ENCODE results near the gene SSNA1. TPM values are rescaled to one million over a fixed set of nuclear protein-coding genes. Genes with fewer than 3 reads are reported as not detected.
A peak's percentile ranks its signal among the peaks of the same experiment; 100 is the strongest.

The SSNA1 gene
- total and polyA plus RNA-seq, 9 of the 15 experiments (the other 6 are each of a cell fraction or from before 2014, with no cell fraction given) = 1.9 to 130 (median 57.1) TPM

DNA sequence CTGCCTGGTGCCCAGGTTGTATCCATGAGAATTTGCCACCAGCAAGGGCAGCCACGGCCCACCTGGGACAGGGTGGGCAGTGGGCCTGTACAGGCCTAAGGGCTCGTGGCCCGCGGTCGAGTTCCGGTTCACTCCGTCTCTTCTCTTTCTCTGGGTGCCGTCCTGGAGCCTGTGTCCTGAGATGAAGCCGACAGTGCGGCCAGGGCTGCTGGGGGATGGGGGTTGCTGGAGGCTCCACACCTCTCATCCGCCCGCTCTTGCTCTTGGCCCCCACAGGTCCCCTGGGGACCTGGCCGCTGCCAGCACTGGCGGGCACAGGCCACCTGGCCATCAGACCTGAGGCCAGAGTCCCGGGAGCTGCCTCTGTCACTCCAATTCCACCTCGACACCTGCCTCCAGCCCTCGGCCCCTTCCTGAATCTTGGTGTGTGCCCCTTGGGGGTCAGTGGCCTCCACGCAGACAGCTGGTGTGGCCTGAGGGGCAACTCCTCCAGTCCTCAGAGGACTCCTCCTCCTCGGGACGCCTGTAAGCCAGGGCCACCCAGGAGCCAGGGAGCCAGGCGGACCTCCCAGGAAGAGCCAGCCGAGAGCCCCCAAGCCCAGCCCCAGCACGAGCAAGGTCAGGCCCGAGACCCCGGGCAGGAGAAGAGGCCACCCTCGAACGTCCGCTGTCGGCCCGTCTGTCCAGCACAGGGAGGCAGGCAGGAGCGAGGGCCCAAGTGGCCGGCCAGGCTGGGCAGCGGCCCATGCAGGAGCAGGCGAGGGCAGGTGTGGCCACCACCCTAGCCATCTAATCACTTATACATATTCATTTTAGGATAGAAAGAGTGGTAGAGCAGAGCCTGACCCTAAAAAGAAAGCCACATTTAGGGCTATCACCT, 23.9 kb upstream of the SSNA1 start:
- Histone ChIP-seq H4K20me1 (replicated peaks; ENCODE audit: control insufficient read depth, insufficient read depth, low read length) (no peaks in the 10 kb centered on the region; the same call in 1 of the 2 replicates), H3K27ac (ENCODE audit: extremely low read depth, low read depth, low read length) (no peak overlapping the region), H3K4me1 (replicated peaks in 1 of 2; ENCODE audit: control insufficient read depth in 2 of 2, insufficient read depth in 2 of 2, low read length in 2 of 2) (peaks cover 0 to 99% of the 10 kb centered on the region in 2 experiments; a peak in 3 of 5 replicates), H3K79me2 (ENCODE audit: control insufficient read depth, insufficient read depth, low read length) (no peaks in the 10 kb centered on the region), H3K9me1 (ENCODE audit: control insufficient read depth, insufficient read depth, low read length) (no peaks in the 10 kb centered on the region), H3K4me3 (no peak overlapping the region), H3K4me2 (ENCODE audit: insufficient read depth, low read length) (no peak overlapping the region), H3K9ac (ENCODE audit: insufficient read depth in 1 of 2, low read depth in 2 of 2, low read length in 2 of 2) (peak overlapping the region in 1 of 2 experiments; percentile 71; a peak in 2 of 4 replicates), H3K27me3 (ENCODE audit: control insufficient read depth in 2 of 2, insufficient read depth in 2 of 2, low read length in 2 of 2) (peaks cover 29 to 39% of the 10 kb centered on the region in 2 experiments; a peak in 4 of 5 replicates), H2AFZ (ENCODE audit: low read depth, low read length) (no peak overlapping the region), H3K9me3 (replicated peaks; ENCODE audit: control insufficient read depth, insufficient read depth, low read depth, low read length) (no peaks in the 10 kb centered on the region), H3K36me3 (ENCODE audit: control insufficient read depth, insufficient read depth, low read length) (no peaks in the 10 kb centered on the region)
- DNase-seq (ENCODE audit: extremely low read depth in 1 of 4, low spot score in 3 of 4) = peak in 1 of 4 experiments; percentile 10
- ATAC-seq = no peak
- TF ChIP-seq ZNF644 (tag; IDR thresholded peaks at IDR 0.05; ENCODE audit: low read depth) (no peak), SLC30A9 (CRISPR knock-in tag; IDR thresholded peaks at IDR 0.05) (no peak), ILK (tag; IDR thresholded peaks at IDR 0.05; ENCODE audit: borderline replicate concordance, low read depth) (no peak), ZNF184 (CRISPR knock-in tag; IDR thresholded peaks at IDR 0.05) (no peak), MTA2 (IDR thresholded peaks at IDR 0.05; ENCODE audit: low read depth) (no peak), ZNF76 (CRISPR knock-in tag; IDR thresholded peaks at IDR 0.05; ENCODE audit: borderline replicate concordance) (no peak), SETDB1 (IDR thresholded peaks at IDR 0.05; ENCODE audit: low read length) (no peak)
- no TSS peak for BruUV-seq (replicated peaks)
- in situ Hi-C loops (cut with MboI) (no loop called here), intact Hi-C loops (cut with micrococcal nuclease) (no loop called here)
- CTCF ChIA-PET (ENCODE audit: low intra/inter-chr PET ratio) = no interaction called here
- 25% methylated on average over 20 of the region's 34 CpGs for WGBS (ENCODE audit: insufficient coverage, low coverage, missing lambda C conversion rate)
- POLR2A ChIA-PET = interaction anchor here (0.6 to 1.4 kb wide), 2 partner anchors 17 to 80 kb away, joined by 3 to 4 read pairs; no protein-coding TSS in a partner anchor
- FAIRE-seq = no peak
